NCI-H1694 (cell line): ENCODE data around the gene AP2B1.
"Not testable (repeated sequence)": the region's sequence is repeated elsewhere in the genome, so short reads cannot be mapped to it uniquely, and the experiment has no call there.

Source experiments
- DNase-seq: peaks from one replicate; lab custom pipeline; 2025; lab: John Stamatoyannopoulos, UW

Gene AP2B1

DNA sequence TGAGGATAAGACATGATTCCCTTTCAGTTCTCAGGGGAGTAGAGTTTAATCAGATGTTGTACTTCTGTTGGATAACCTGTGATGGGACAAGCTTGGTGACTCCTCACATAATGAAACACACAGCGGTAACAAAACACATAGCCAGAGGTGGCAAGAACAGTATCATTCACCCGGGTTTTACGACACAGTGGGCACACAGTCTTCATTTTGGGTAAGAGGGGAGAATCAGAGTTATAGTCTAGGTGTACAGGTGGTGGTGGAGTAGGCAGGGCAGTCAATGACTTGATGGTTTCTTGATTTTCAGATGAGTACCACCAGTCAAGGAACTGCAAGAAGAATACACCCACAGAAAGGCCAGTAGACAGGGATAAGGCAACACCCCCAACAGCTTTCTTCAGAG lies 11.4 kb upstream of the AP2B1 start:
- DNase-seq, result no peak

DNA sequence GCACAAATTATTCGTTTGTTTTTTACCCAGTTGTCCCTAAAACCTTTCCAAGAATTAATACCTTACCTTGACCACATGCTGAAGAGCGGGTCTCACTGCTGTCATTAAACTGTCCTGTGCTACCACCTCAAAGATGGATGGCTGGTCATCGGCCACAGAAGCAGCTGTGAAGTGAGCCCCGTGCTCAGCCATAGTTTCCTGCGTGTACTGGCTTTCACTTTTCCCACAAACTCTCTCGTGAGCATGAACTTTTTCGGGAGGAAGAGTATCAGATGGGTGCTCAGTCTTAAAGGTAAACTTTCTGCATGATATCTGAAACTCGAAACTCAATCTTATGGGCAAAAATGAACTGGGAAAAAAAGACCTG lies 9.3 kb upstream of the AP2B1 start:
- no peak for DNase-seq

DNA sequence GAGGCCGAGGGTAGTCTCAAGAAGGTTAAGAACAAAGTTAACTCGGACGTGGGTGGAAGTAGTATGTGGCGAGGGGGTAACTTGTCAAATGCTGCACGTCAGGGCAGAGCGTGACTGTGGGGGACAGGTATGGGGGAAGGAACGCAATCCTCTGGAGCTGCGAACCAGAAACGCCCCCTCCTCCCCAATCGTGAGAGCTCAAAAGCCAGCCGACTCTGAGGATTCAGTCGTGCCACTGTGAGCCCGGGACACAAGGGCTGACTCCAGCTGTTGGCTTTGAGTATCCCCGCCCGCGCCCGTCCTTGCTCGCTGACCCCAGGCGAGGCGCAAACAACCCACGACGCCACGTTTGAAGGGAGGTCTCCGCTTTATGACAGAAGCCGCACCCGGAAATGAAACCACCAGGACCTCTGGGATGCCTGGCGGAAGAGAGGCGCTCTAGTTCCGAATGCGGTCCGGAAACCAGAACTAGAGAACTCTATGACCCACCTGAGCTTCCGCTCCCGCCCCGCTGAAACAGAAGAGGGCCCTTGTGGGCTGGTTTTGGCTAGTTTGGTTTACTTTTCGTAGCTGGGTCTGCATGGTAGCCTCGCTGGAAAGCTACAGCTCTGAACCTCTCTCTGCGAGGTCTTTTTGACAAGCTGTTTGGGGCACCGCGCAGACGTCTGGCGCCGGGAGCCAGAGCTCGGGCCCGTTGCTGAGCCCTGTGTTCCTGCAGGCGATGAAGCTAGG lies 8.8 kb upstream of the AP2B1 start, which contains the start of gene PEX12:
TSS of gene PEX12 (minus strand) at position 375 of the 732 bp plus-strand sequence. CDS start 550 bp downstream, outside the sequence.
- DNase-seq, result peak; percentile 95

DNA sequence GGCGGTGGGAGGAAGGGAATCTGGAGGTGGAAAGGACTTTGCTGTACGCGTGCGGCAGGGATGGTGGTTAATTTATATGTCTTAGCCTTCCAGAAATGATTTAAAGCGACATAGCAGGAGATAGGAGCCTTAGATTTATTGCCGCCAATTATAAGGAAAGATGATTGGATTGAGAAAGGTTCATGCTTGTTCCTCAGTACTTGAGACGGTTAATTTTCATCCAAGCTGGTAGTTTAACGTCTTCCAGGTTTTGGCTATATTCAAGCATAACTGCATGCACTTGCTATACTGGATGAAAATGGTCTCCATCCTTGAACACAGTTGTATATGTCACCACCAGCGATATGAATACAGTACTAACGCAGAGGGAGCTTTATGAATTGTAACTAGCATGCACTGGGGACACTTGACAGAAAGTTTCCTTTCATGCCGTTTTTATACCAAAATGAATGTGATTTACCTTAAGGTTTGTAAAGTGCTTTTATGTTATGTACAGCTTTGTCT lies 8.1 kb upstream of the AP2B1 start:
- DNase-seq, result no peak

DNA sequence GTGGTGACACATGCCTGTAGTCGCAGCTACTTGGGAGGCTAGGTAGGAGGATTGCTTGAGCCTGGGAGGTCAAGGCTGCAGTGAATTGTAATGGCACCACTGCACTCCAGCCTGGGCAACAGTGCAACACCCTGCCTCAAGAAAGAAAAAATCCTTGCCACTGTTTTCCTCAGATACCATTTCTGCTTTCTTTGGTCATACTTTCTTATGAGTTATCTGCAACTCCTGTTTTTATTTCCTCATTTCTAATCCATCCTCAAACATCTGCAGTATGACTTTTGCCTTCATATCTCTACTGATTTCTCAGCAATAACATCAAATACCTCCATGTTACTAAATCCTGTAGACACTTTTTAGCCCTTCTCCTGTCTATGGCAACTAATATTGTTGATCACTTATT lies 3.1 kb upstream of the AP2B1 start:
- DNase-seq, result no peak

DNA sequence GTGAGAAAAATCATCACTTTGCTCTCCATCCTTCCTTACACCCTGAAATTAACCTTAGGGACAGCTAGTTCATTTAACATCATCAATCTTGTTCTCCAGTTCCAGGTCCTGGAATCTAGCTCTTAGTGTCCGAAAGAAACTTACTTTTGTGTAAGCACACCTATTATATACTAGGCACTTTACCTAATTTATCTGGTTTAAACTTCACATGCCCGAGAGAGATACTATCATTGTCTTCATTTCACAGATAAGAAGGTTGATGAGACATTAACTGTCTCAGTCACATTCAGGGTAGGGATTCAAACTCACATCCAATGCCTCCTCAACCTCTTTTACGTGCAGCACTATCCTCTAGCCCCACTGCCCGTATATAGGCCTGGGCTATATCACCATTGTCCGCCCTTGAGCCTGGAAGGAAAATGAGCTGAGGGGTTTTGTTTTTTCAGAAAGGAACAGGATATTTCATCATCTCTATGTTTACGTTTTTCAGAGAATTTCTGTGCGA lies 501 bp upstream of the AP2B1 start:
- no peak for DNase-seq

DNA sequence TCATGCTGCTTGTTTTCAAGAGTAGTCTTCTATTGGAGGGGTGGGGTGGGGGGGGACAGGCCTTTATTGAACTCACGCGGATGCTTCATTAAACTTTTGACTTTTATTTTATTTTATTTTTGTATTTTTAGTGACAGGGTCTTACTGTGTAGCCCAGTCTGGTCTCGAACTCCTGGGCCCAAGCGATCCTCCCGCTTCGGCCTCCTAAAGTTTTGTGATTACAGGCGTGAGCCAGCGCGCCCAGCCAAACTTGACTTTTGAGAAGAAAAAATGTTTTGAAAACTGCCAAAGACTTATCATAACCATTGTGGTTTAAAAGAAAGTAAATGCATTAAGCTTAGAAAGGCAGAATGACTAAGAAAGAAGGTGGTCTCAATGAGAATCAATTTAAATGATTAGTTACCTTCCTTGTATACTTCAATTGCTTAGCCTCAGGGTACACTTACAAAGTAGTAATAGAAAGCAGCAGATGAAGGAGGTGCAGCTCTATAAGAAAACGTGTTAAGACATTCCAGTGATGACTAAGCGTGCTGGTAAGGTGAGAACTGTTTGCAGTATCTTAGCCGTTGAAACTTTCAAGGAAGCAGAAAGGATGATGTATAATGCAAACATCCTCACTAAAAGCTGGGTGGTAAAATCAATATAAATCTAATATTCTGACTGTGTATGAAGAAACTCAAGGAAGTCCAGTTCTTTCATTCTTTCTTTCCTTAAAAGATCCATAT lies 1.2 kb downstream of the AP2B1 start:
- DNase-seq, result no peak

DNA sequence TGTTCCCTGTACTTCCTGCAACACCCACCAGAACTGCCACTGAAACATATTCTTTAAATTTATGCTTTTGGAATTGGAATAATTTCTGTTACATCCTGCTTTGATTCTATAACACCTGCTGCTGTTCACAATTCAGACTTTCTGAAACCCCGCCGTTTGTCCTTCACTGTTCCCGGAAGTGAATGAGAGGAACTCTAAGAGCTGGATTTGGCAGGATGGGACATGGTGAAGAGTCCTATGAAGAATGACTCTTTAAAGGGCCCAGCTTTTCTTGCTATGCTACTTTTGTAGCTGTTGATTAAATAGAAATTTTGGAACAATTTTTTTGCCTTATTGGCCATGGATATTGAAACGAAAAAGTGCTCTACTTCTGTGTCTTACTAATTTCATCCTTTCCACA lies 8.9 kb downstream of the AP2B1 start:
- no peak for DNase-seq

DNA sequence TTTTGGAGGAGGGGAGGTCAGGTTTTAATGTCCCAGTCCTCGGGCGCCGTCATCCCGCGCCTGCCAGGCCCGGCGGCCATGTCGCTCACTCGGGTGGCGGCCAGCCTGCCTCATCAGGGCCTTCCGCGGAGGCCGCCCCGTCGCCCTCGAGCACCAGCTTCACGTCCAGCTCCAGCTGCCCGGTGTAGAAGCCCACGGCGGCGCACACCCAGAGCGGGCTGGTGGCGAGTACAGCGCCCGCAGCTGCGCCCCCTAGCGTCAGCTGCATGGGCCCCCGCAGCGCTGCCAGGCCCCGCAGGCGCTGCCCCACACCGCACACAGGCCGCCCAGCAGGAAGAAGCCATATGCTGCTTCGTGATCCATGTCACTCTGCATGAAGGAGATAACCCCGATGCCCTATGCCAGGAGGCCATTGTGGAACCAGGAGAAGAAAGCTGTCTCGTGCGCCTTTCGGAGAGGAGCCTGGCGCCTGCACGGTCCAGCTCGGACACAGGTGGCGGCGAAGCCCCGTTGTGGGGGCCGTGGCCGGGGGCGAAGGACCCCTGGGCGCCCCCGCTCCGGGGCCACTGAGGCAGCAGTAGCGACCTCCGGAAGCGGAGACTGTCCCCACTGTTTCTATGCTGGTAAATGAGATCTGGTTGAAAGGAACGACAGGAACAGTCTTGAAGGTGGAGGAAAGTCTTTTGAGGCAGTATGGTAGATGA lies 9.6 kb downstream of the AP2B1 start:
- no peak for DNase-seq

DNA sequence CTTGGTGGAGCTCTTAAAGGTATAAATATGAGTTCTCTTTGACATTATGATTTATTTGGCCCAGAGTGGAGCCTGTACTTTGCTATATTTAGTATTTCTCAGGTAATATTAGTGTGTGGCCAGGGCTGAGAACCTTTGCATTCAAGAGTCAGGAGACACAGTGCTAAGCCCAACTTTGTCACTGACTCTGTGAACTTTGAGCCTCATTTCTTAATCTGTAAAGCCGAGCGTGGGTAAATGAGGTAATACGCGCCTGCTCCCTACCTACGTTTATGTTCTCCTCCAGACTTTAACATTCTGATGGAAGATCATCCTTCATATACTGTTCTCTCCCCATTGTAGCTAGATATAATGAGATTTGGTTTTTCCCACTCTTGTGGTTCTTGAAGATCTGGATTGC lies 10.5 kb downstream of the AP2B1 start:
- no peak for DNase-seq

DNA sequence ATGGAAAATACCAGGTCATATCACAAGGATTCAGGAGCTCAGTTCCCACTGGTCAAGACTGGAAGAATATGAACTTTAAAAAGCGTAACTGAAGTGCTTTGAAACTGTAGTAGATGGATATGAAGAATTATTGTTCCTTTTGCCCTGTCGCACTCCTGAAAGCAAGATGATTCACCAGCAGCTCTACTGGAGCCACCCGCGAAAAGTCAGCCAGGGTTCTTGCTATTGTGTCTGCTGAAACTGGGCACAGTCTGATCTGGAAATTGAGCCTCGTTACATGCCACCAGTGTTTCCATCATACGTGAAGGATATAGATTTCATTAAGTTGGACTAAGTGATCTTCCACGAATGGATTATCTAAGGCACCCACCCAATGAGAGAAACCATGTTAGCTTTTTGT lies 16.6 kb downstream of the AP2B1 start:
- DNase-seq, result no peak

DNA sequence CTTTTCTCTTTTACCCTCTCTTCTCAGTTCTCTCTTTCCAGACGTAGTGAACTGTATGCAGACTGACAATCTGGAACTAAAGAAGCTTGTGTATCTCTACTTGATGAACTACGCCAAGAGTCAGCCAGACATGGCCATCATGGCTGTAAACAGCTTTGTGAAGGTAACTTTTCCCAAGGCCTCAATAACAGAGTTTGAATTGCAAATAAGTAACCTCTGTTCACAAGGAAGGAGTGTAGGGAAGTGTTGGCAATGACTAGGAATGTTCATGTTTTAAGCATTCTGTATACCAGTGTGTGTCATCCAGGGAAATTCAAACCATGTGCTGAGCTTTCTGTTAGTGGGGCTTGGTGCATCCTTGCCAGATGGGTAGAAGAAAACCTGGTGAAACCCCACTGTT lies 18.6 kb downstream of the AP2B1 start:
- DNase-seq, result no peak

DNA sequence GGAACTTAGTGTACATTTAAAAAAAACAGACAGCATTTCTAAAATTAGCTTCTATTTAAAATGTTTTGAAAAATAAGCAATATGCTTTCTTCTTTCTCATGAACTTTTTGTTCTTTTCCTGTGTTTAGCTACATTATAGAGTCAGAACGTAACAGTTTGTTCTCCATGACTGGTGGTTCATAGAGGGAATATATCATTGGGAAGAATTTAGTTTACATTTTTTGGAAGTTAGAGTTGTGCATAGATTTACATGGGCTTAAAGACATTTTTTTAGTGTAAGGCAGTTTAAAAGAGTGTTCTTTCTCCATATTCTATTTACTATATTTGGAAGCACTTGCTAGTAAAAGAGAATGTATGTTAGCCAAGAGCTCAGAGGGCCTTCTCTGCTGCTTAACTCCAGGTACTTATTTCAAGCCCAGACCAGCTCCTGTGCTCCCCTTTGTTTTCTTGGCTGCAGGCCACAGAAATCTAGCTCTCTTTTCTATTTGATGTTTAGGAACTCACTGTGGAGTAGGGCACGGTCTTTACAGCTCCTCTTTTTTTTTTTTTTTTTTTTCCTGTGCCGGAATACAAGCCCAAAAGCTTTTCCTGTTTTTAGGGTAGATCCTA lies 20.2 kb downstream of the AP2B1 start:
- no peak for DNase-seq

DNA sequence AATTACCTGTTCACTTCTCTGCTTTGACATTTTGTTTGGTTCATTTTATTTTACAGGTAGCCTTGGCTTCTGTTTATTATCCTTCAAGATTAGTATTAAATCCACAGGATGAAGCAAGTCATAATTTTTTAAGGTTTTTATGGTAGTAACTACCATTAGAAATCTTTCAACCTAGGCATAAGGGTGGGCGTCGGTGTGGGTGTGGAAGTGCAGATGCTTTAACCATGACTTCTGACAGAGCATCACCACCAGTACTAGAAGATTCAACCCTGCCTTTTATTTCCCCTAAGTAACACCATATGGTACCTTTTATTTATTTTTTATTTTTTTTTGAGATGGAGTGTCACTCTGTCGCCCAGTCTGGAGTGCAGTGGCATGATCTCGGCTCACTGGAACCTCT lies 22.7 kb downstream of the AP2B1 start:
- DNase-seq, result no peak

DNA sequence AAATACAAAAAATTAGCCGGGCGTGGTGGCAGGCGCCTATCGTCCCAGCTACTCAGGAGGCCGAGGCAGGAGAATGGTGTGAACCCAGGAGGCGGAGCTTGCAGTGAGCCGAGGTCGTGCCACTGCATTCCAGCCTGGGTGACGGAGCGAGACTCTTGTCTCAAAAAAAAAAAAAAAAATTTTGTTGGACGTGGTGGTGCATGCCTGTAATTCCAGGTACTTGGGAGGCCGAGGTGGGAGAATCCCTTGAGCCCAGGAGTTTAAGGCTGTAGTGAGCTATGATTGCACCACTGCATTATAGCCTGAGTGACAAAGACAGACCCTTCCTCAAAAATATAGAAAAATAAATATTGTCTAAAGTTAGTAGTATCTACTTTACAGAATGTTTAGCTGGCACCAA lies 23.6 kb downstream of the AP2B1 start:
- DNase-seq, result not testable (repeated sequence)

DNA sequence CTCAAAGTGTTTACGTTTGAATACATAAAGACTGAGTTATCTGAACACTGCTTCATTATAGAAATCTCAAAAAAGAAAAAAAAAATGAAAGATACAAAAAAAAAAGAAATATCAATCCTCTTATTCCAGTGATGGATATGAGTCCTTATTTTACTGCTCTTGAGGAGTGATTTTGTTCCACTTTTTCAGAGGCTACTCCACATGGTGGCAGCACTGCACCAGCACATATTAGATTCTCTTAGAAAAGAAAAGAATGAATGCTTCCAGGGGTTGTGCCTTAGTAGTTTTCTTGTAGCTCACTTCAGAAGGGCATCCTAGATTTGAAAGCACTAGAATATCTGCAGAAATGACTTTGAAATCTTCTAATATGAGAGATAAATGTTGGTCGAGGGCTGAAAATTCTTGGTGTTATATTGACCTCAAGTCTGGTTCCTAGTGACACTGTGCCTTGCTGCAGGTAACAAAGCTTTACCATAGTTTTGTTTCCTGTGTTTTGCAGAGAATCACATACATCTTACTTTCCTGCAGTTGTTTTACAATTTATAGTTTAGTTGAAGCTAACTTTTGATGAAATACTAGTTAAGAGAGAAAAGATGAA lies 25.9 kb downstream of the AP2B1 start:
- DNase-seq, result peak; percentile 56

DNA sequence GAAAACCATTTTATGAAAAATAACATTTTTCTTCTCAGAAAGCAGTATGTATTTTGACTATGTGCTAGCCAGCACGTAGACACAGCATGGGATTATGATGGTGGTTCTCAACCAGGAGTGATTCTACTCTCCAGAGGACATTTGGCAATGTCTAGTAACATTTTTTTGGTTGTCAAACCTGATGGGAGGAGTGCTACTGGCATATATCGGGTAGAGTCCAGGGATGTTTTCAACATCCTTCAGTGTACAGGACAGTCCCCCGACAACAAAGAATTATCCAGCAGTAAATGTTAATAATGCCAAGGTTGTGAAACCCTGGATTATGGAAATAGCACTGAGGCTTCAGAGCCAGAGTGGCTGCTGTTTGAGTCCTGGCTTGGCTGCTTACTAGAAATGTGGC lies 27.7 kb downstream of the AP2B1 start:
- no peak for DNase-seq

DNA sequence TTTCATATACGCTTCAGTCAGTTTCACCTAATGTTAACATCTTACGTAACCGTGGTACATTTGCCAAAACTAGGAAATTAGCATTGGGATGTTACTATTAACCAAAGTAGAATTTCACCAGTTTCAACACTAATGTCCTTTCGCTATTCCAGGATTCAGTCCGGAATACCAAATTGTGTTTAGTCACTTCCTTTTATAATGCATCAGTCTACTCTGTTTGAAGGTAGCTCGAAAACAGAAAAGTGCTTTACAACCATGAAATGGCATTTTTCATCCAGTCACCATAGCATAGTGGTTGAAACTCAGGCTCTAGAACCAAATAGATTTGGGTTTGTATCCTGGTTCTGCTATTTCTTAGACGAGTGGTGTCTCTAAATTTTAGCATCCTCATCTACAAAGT lies 29.4 kb downstream of the AP2B1 start:
- no peak for DNase-seq

DNA sequence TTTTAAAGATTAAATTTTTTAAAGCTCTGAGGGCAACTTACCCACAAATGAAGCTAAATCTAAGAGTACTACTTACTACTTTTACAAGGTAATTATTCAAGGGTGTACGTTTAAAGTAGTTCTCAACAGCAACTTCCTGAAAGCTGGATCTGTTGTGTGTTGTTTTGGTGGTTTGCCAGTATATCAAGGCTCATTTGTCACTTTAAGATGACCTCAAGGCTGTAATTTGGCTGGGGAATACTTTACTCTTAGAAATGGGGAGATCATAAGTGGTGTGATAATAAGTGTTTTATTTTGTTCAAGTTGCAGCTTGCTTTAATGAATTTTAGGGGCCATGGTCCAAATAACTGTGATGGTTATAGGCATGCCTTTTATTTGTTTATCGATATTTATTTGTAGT lies 30.4 kb downstream of the AP2B1 start:
- no peak for DNase-seq

DNA sequence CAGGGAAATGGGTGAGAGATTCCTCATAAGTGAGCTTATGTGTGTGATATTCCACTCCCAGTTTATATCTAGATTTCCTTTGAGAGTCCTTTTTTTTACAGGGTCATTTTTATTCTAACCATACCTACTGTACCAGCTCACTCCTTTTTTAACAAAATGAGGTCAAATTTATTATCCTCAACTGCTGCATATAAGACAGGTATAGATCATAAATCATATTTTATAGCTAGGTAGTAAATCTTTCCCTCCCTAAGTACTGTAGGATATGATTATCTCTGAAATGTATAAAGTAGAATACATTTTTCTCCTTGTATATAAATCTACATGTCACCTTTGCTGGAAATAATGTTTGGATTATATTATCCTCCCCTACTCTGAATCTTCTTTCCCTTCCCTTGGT lies 31.5 kb downstream of the AP2B1 start:
- no peak for DNase-seq

DNA sequence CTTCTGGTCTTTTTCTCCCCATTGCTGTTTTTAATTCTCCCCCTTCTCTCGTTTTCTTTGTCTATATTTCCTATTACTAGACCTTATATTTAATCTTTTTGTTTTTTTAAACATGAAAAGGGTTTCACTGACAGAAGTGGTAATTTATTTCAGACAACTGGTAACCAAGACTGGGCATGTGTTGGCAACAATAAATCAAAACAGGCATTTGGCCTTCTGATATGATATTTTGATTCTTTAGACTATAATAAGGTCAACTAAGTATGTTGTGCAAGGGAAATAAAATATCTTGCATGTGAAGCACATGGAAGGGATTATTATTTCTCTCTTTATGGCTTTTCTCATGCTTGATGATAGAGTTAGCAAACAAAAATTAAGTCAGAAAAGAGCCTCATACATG lies 34.6 kb downstream of the AP2B1 start:
- no peak for DNase-seq

DNA sequence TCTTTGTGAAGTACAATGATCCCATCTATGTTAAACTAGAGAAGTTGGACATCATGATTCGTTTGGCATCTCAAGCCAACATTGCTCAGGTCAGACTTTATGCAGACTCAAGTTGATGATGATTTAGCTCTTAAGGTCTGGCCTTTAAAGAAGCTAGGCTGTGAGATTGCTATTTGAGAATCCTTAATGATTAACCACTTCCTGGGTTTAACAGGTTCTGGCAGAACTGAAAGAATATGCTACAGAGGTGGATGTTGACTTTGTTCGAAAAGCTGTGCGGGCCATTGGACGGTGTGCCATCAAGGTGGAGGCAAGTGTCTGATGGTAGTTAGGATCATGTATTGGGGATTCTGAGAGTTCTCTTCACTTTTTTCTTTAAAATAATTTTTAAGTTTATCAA lies 40.3 kb downstream of the AP2B1 start:
- no peak for DNase-seq
